Brain microvascular endothelial cell (primary cell): ENCODE results near the gene MDGA2.

ENCODE experiments used
- DNase-seq: peaks from one replicate; pipeline ENCODE4 v3.0.0-alpha.2; 2020
- H3K27ac ChIP-seq: fragments of 250-450 bp; sonication (Bioruptor Pico); 2 replicates; pipeline ENCODE4 v1.5.1; 2020; ENCODE audit warnings: mild to moderate bottlenecking, moderate library complexity
- H3K27me3 ChIP-seq: fragments of 250-450 bp; sonication (Bioruptor Pico); replicated peaks from 2 replicates; pipeline ENCODE4 v1.5.1; 2020; ENCODE audit warnings: mild to moderate bottlenecking
- H3K36me3 ChIP-seq: fragments of 250-450 bp; sonication (Bioruptor Pico); replicated peaks from 2 replicates; pipeline ENCODE4 v1.5.1; 2020; ENCODE audit warnings: mild to moderate bottlenecking
- H3K4me3 ChIP-seq: 2 replicates; pipeline ENCODE4 v1.5.1; 2011; ENCODE audit warnings: low read depth, mild to moderate bottlenecking, control low read depth, low read length, moderate library complexity
- in situ Hi-C: cut with HindIII; loops from 2 replicates; pipeline ENCODE4 v1.10.0; 2017; ENCODE audit warnings: low sequenced_read_pairs, low pct_ligation_motif_present
- TF ChIP-seq, protein P1 (sequence below): IDR thresholded peaks from 2 replicates; pipeline ENCODE4 v1.5.1; 2011; ENCODE audit warnings: low read depth, mild to moderate bottlenecking, moderate library complexity, low read length, control low read depth, inconsistent platforms; ENCODE audit errors: missing control alignments

Gene MDGA2

DNA sequence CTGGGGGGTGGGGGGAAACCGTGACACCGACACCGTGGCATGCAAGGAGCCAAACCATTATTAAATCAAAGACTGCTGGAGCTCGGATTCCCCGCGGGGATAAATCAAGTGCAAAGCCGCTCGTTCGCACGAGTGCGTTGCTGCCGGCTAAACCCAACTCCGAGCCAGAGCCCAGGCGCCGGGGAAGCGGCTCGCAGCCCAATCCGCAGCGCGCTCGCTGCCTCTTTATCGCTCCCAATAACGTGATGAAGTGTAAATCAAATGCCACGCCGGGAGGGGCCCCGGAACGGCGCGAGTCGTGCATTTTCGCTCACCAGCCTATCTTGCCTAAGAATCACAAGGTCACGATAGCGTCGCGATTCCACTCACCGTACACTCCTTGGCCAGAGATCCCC lies 1.3 kb downstream of the MDGA2 start:
- no peaks in the 10 kb centered on the region for H3K36me3 ChIP-seq
- H3K27ac ChIP-seq: no peak overlapping the region
- in situ Hi-C loops: no loop called here
- peak overlapping the region; percentile 59 for H3K4me3 ChIP-seq
- DNase-seq: peak; percentile 5
- TF ChIP-seq, protein P1, sequence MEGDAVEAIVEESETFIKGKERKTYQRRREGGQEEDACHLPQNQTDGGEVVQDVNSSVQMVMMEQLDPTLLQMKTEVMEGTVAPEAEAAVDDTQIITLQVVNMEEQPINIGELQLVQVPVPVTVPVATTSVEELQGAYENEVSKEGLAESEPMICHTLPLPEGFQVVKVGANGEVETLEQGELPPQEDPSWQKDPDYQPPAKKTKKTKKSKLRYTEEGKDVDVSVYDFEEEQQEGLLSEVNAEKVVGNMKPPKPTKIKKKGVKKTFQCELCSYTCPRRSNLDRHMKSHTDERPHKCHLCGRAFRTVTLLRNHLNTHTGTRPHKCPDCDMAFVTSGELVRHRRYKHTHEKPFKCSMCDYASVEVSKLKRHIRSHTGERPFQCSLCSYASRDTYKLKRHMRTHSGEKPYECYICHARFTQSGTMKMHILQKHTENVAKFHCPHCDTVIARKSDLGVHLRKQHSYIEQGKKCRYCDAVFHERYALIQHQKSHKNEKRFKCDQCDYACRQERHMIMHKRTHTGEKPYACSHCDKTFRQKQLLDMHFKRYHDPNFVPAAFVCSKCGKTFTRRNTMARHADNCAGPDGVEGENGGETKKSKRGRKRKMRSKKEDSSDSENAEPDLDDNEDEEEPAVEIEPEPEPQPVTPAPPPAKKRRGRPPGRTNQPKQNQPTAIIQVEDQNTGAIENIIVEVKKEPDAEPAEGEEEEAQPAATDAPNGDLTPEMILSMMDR: no peak
- peaks cover 4% of the 10 kb centered on the region for H3K27me3 ChIP-seq

DNA sequence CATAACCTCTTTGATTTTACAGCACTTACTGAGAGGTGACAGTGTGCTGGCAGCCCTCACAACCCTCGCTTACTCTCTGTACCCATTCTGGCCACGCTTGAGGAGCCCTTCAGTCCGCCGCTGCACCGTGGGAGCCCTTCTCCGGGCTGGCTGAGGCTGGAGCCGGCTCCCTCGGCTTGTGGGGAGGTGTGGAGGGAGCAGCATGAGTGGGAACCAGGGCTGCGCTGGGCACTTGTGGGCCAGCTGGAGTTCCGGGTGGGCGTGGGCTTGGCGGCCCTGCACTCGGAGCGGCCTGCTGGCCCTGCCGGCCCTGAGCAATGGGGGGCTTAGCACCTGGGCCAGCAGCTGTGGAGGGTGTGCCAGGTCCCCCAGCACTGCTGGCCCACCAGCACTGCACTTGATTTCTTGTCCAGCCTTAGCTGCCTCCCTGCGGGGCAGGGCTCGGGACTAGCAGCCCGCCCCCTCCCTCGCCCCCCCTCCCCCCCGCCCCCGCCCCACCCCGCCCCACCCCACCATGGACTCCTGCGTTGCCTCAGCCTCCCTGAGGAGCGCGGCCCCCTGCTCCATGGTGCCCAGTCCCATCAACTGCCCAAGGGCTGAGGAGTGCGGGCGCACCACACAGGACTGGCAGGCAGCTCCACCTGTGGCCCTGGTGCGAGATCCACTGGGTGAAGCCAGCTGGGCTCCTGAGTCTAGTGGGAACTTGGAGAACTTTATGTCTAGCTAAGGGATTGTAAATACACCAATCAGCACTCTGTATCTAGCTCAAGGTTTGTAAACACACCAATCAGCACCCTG lies 9.9 kb downstream of the MDGA2 start:
- H3K27me3 ChIP-seq: no peaks in the 10 kb centered on the region
- in situ Hi-C loops: no loop called here
- H3K4me3 ChIP-seq: no peak overlapping the region
- no peak overlapping the region for H3K27ac ChIP-seq
- no peak for DNase-seq
- no peaks in the 10 kb centered on the region for H3K36me3 ChIP-seq
- TF ChIP-seq, protein P1: no peak

DNA sequence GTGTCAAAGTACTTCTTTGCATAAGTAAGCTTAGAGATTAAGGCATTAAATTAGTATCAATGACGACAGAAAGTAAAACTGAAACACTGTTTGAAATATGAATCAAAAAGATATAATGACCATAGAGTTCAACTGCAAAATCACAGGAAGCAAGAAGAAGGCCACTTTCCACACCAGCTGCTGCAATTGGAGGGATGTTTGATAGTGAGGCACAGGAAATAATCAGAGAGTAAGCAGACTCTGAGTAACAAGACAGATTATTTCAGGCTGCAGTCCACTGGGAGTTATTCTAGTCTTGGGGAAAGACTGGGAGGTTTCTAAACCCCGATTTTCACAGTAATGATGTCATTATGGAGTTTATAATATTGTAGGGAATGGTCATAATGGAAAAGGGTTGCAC lies 12.9 kb downstream of the MDGA2 start:
- Histone ChIP-seq H3K36me3 (no peaks in the 10 kb centered on the region), H3K27ac (no peak overlapping the region), H3K27me3 (no peaks in the 10 kb centered on the region), H3K4me3 (no peak overlapping the region)
- no peak for DNase-seq
- in situ Hi-C loops: no loop called here
- TF ChIP-seq, protein P1: no peak

DNA sequence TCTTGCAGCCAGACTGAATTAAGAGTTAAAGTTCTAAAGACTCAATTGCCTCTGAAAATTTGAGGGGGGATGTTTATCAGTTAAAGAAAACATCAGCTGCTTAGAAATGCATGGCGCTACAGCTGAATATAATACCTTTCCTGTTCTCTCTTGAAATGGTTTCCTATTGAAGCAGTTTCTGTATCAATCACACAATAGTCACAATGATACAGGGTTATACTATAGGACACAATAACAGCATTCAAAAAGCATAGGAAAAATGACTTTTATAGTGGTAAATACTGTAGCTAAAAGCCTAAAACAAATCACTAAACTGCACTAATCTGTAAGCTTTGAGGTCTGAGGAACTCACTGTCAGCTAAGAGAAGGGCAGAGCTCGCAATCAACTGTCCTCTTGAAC lies 15.2 kb downstream of the MDGA2 start:
- H3K27ac ChIP-seq: no peak overlapping the region
- H3K4me3 ChIP-seq: no peak overlapping the region
- in situ Hi-C loops: no loop called here

DNA sequence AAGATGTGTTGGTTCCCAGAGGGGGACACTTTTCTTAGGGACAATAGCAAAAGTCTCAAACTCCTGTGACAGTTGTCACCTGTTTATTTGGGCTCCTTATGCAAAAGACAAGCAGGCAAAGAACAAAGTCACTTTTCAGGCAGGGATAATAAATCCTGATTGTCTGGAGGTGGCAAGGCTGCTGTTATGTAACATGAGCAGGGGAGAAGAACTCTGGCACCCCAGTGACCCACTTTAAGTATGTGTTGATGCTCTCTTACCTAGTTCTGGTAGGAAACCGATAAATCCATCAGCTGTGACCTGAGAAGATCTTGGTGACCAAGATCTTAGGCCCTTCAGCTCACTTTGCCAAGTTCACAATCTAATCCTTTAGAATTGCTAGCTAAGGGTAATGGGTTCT lies 17.4 kb downstream of the MDGA2 start:
- TF ChIP-seq, protein P1: no peak
- Histone ChIP-seq H3K27ac (no peak overlapping the region), H3K4me3 (no peak overlapping the region), H3K27me3 (no peaks in the 10 kb centered on the region), H3K36me3 (no peaks in the 10 kb centered on the region)
- in situ Hi-C loops: no loop called here
- DNase-seq: no peak

More for the DNA sequence above, 15.2 kb downstream of the MDGA2 start:
- TF ChIP-seq, protein P1: no peak
- no peak for DNase-seq
- Histone ChIP-seq H3K27me3 (no peaks in the 10 kb centered on the region), H3K36me3 (no peaks in the 10 kb centered on the region)

DNA sequence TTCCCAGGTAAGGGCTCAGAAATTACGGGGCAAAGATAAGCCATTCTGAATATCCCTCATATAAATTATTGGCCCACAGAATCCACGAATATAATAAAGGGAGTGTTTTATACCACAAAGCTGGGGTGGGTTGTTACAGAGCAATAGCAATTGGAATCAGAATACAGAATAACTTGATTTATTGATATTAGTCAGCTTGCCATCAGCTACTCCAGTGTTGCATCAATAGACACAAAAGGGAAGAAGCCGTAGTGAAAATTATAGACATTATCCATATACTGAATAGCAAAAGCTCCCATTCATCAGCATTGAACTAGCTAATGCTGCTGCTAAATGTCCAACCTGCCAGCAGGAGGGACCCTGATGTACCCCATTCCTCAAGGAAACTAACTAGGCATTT lies 18.3 kb downstream of the MDGA2 start:
- TF ChIP-seq, protein P1: no peak
- H3K36me3 ChIP-seq: no peaks in the 10 kb centered on the region
- H3K4me3 ChIP-seq: no peak overlapping the region
- in situ Hi-C loops: no loop called here
- H3K27ac ChIP-seq: no peak overlapping the region
- DNase-seq: no peak
- H3K27me3 ChIP-seq: no peaks in the 10 kb centered on the region
